Endothelial cell of umbilical vein (primary cell): ENCODE results near the gene TMEM183A. TPM values are rescaled to one million over a fixed set of nuclear protein-coding genes. Genes with fewer than 3 reads are reported as not detected.

ENCODE experiments used
- BruUV-seq: library from RNA; stranded (reverse); fragments of 400-500 nt; replicated peaks from 2 replicates; lab custom pipeline; 2021; lab: Mats Ljungman, UMichigan
- CTCF ChIA-PET: fragments of 300-600, 350-600 bp; sonication (Branson Sonifier 250); formaldehyde crosslinking; loops from one replicate; lab custom pipeline; 2021; ENCODE audit warnings: antibody characterized with exemption, inconsistent platforms; lab: Charles Lee
- POLR2A ChIA-PET: fragments of 300-600, 350-600 bp; sonication (Branson Sonifier 250); formaldehyde crosslinking; loops from one replicate; lab custom pipeline; 2021; ENCODE audit warnings: antibody characterized with exemption, inconsistent platforms; lab: Charles Lee
- DNase-seq: peaks from one replicate; pipeline ENCODE4 v3.0.0-alpha.2; 2011; ENCODE audit warnings: low read depth, low spot score
- FAIRE-seq: peaks from 2 replicates; lab custom pipeline; 2011; peaks lifted over from hg19 to GRCh38; lab: Jason Lieb, UNC
- H2AFZ ChIP-seq: 2 replicates; pipeline ENCODE4 v1.6.0; 2012; ENCODE audit warnings: low read depth, low read length, control low read depth, inconsistent platforms
- H3K27ac ChIP-seq: 2 replicates; pipeline ENCODE4 v1.5.1; 2011; ENCODE audit warnings: low read depth, mild to moderate bottlenecking, control low read depth, low read length, moderate library complexity; ENCODE audit not compliant: insufficient read depth
- H3K27me3 ChIP-seq, 2 experiments: 2 replicates each; pipeline versions ENCODE4 v1.6.0 to v1.6.1; 2011; ENCODE audit warnings: low read length in 2 of 2, mixed read lengths in 1 of 2; ENCODE audit not compliant: control insufficient read depth in 2 of 2, insufficient read depth in 2 of 2
- H3K36me3 ChIP-seq, 2 experiments: 2 replicates in 1 of 2; 3 replicates in 1 of 2; pipeline ENCODE4 v1.5.1; 2011; ENCODE audit warnings: low read length in 2 of 2, mild to moderate bottlenecking in 1 of 2, moderate library complexity in 1 of 2; ENCODE audit not compliant: control insufficient read depth in 2 of 2, insufficient read depth in 2 of 2; ENCODE audit errors: extremely low read depth in 1 of 2
- H3K4me1 ChIP-seq: 3 replicates; pipeline ENCODE4 v1.5.1; 2011; ENCODE audit warnings: mild to moderate bottlenecking, low read length; ENCODE audit not compliant: control insufficient read depth, insufficient read depth; ENCODE audit errors: extremely low read depth
- H3K4me2 ChIP-seq: 2 replicates; pipeline ENCODE4 v1.6.1; 2011; ENCODE audit warnings: low read length, control low read depth, mixed read lengths; ENCODE audit not compliant: insufficient read depth
- H3K4me3 ChIP-seq, 3 experiments: fragments of 200-600 bp in 1 of 3; sonication (generic), shearing (Covaris generic) in 1 of 3; replicated peaks in 1 of 3; 2 replicates each; pipeline ENCODE4 v1.5.1; 2011 to 2016; ENCODE audit warnings: control low read depth in 3 of 3, low read length in 3 of 3, mild to moderate bottlenecking in 2 of 3, inconsistent platforms in 1 of 3, low read depth in 1 of 3, moderate library complexity in 1 of 3; ENCODE audit not compliant: insufficient read depth in 1 of 3
- H3K79me2 ChIP-seq: 2 replicates; pipeline ENCODE4 v1.6.0; 2012; ENCODE audit warnings: low read length, inconsistent platforms; ENCODE audit not compliant: control insufficient read depth, insufficient read depth
- H3K9ac ChIP-seq: replicated peaks from 2 replicates; pipeline ENCODE3; 2011; ENCODE audit warnings: low read length, control low read depth; ENCODE audit not compliant: insufficient read depth; ENCODE audit errors: extremely low read depth
- H3K9me1 ChIP-seq: replicated peaks from 3 replicates; pipeline ENCODE4 v1.6.0; 2011; ENCODE audit warnings: mild to moderate bottlenecking, low read length; ENCODE audit not compliant: control insufficient read depth, insufficient read depth; ENCODE audit errors: extremely low read depth
- H3K9me3 ChIP-seq: replicated peaks from 2 replicates; pipeline ENCODE4 v1.5.1; 2012; ENCODE audit warnings: low read length, inconsistent platforms; ENCODE audit not compliant: control insufficient read depth, insufficient read depth
- H4K20me1 ChIP-seq: replicated peaks from 2 replicates; pipeline ENCODE3; 2011; ENCODE audit warnings: mild to moderate bottlenecking, low read length; ENCODE audit not compliant: control insufficient read depth, insufficient read depth; ENCODE audit errors: extremely low read depth
- CTCF ChIP-seq, 2 donors: IDR thresholded peaks; 1 replicate in 1 of 2; 2 replicates in 1 of 2; pipeline ENCODE4 v1.5.1; 2011; ENCODE audit warnings: low read length in 2 of 2, mild to moderate bottlenecking in 2 of 2, moderate library complexity in 2 of 2, control low read depth in 1 of 2, inconsistent platforms in 1 of 2, low read depth in 1 of 2; ENCODE audit not compliant: insufficient read depth in 1 of 2; ENCODE audit errors: extremely low read depth in 1 of 2
- EZH2 ChIP-seq: IDR thresholded peaks from 2 replicates; pipeline ENCODE4 v1.6.1; 2012; ENCODE audit warnings: borderline replicate concordance, low read depth, mild to moderate bottlenecking, moderate library complexity, low read length, inconsistent platforms; ENCODE audit not compliant: severe bottlenecking
- FOS ChIP-seq: IDR thresholded peaks from 2 replicates; pipeline ENCODE4 v1.6.1; 2011; ENCODE audit warnings: mild to moderate bottlenecking, low read length, moderate library complexity, borderline replicate concordance; ENCODE audit not compliant: insufficient read depth
- GATA2 ChIP-seq: IDR thresholded peaks from 2 replicates; pipeline ENCODE4 v1.7.0; 2011; ENCODE audit warnings: low read depth, mild to moderate bottlenecking, moderate library complexity, mixed read lengths, low read length; ENCODE audit not compliant: insufficient read length, insufficient read depth
- JUN ChIP-seq: IDR thresholded peaks from 2 replicates; pipeline ENCODE4 v1.6.1; 2011; ENCODE audit warnings: borderline replicate concordance, low read depth; ENCODE audit not compliant: insufficient read length, insufficient read depth
- MAX ChIP-seq: IDR thresholded peaks from 2 replicates; pipeline ENCODE4 v1.6.1; 2011; ENCODE audit not compliant: insufficient read depth, insufficient read length
- MYC ChIP-seq: IDR thresholded peaks from one replicate; pipeline ENCODE4 v1.6.1; 2011; ENCODE audit warnings: mild to moderate bottlenecking, low read depth, low read length
- POLR2A ChIP-seq: IDR thresholded peaks from 2 replicates; pipeline ENCODE4 v1.6.1; 2012; ENCODE audit warnings: low read depth, mild to moderate bottlenecking, control low read depth, low read length
- POLR2AphosphoS5 ChIP-seq: IDR thresholded peaks from 2 replicates; pipeline ENCODE4 v1.6.1; 2012; ENCODE audit warnings: low read depth, mild to moderate bottlenecking, control low read depth, low read length, moderate library complexity; ENCODE audit not compliant: insufficient read depth
- dilution Hi-C: fragments of 300-500 bp; cut with MboI; formaldehyde crosslinking; loops from one replicate; pipeline ENCODE4 v1.15.0; 2019; ENCODE audit warnings: low sequenced_read_pairs; ENCODE audit not compliant: extremely low pct_ligation_motif_present
- intact Hi-C: fragments of 100-400 bp; cut with micrococcal nuclease; formaldehyde crosslinking; loops from one replicate; pipeline ENCODE4 v1.10.0; 2022
- polyA plus RNA-seq, 4 experiments: library from polyadenylated mRNA; depleted of rRNA in 3 of 4; stranded (reverse) in 3 of 4; unstranded in 1 of 4; fragments of >200 nt; gene quantifications; 2 replicates each; pipeline versions ENCODE4 v1.2.1 to v1.2.3, GENCODE V29; 2011 to 2012; ENCODE audit warnings: missing spikeins in 1 of 4
- total RNA-seq: library from RNA; stranded (reverse); gene quantifications from 2 replicates; pipeline ENCODE4 v1.2.3, GENCODE V29; 2021

The TMEM183A gene
- total and polyA plus RNA-seq, 2 donors (not counting 3 experiments of a cell fraction or from before 2014, with no cell fraction given) = 59.4 to 110 TPM

GRCh38 chr1:203045336-203045735 is 38.2 kb downstream of the TMEM183A start:
- no peak overlapping the region for H3K4me2 ChIP-seq
- H3K36me3 ChIP-seq = no peaks in the 10 kb centered on the region
- H4K20me1 ChIP-seq = no peaks in the 10 kb centered on the region
- no peak for DNase-seq
- H3K9me1 ChIP-seq = no peaks in the 10 kb centered on the region
- H3K9ac ChIP-seq = no peak overlapping the region
- no peaks in the 10 kb centered on the region for H3K4me1 ChIP-seq
- POLR2A ChIA-PET = no interaction called here
- no peak overlapping the region for H3K27ac ChIP-seq
- intact Hi-C loops (no loop called here), dilution Hi-C loops (no loop called here)
- no peaks in the 10 kb centered on the region for H3K79me2 ChIP-seq
- no peak overlapping the region for H3K4me3 ChIP-seq
- BruUV-seq = no TSS peak
- peaks cover 0 to 2% of the 10 kb centered on the region in 2 experiments for H3K27me3 ChIP-seq
- no peak for TF ChIP-seq POLR2A
- no peak for TF ChIP-seq EZH2
- TF ChIP-seq MYC = no peak
- no peak for TF ChIP-seq JUN
- TF ChIP-seq GATA2 = no peak
- no peak for TF ChIP-seq POLR2AphosphoS5
- TF ChIP-seq MAX = no peak
- no peak for TF ChIP-seq CTCF (IDR thresholded peaks at IDR 0.05; ENCODE audit: extremely low read depth in 1 of 2, insufficient read depth in 1 of 2, low read depth in 1 of 2, low read length in 2 of 2)
- TF ChIP-seq FOS = no peak
- CTCF ChIA-PET = interaction anchor here (1.2 to 7.3 kb wide), 3 partner anchors 128 to 222 kb away, joined by 3 to 363 read pairs (median 7); no protein-coding TSS in a partner anchor
- H3K9me3 ChIP-seq = no peaks in the 10 kb centered on the region
- no peak for FAIRE-seq
- H2AFZ ChIP-seq = no peak overlapping the region
